ENCODE measurements around the gene RRP9.

GRCh38 chr3:51894391-51894790 is 47.3 kb downstream of the RRP9 start:
- no peak for TF ChIP-seq CTCF (IDR thresholded peaks at IDR 0.05)
- TF ChIP-seq POLR2A (IDR thresholded peaks at IDR 0.05) = no peak

Measured in adrenal gland (tissue), 5 donors.